Activated T-helper 9 cell treated with anti-CD3 and anti-CD28 coated beads, Interleukin-2, amount 50 U/mL, for 16 hours (primary cell): ENCODE measurements around the gene POLA2.
"Not testable (repeated sequence)": the region's sequence is repeated elsewhere in the genome, so short reads cannot be mapped to it uniquely, and the experiment has no call there.

Source experiments
- DNase-seq: peaks from one replicate; pipeline ENCODE4 v3.0.0-alpha.2; 2020; ENCODE audit warnings: low read depth

POLA2 gene, protein sequence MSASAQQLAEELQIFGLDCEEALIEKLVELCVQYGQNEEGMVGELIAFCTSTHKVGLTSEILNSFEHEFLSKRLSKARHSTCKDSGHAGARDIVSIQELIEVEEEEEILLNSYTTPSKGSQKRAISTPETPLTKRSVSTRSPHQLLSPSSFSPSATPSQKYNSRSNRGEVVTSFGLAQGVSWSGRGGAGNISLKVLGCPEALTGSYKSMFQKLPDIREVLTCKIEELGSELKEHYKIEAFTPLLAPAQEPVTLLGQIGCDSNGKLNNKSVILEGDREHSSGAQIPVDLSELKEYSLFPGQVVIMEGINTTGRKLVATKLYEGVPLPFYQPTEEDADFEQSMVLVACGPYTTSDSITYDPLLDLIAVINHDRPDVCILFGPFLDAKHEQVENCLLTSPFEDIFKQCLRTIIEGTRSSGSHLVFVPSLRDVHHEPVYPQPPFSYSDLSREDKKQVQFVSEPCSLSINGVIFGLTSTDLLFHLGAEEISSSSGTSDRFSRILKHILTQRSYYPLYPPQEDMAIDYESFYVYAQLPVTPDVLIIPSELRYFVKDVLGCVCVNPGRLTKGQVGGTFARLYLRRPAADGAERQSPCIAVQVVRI

DNA sequence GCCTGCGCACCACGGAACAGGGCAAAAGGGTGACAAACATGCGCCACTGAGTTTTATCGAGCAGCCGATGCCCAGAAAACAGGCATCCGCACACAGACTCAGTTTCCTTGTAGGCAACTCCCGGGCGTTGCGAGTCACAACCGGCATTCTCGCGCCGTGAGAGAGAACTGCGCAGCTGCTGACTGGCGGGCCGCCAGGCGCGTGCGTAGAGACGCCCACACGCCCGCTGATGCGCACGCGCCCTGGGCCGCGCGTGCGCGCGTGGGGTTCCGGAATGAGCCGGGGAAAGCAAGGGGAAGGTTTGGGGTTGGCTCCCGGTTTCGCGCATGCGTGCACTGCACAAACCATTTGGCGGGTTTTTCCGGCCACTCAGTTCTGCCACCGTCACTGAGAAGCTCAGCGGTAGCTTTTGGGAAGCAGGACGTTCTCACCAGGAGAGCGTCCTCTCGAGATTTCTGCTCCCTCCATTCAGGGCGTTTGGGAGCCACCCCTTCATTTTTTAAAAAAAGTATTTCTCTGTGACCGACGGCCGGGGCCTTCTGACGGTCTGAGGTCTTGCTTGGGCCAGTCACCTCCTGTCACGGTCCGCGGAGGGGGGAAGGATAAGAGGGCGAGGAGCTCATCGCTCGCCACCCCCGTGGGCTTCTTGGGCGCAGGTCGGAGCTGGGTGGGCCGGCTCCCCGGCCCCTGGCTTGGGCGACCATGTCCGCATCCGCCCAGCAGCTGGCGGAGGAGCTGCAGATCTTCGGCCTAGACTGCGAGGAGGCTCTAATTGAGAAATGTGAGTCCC is at the start of gene POLA2:
TSS of gene POLA2 (plus strand) at position 372 of the 790 bp plus-strand sequence. CDS start at position 703, 331 bp downstream.
- DNase-seq: peak; percentile 94

DNA sequence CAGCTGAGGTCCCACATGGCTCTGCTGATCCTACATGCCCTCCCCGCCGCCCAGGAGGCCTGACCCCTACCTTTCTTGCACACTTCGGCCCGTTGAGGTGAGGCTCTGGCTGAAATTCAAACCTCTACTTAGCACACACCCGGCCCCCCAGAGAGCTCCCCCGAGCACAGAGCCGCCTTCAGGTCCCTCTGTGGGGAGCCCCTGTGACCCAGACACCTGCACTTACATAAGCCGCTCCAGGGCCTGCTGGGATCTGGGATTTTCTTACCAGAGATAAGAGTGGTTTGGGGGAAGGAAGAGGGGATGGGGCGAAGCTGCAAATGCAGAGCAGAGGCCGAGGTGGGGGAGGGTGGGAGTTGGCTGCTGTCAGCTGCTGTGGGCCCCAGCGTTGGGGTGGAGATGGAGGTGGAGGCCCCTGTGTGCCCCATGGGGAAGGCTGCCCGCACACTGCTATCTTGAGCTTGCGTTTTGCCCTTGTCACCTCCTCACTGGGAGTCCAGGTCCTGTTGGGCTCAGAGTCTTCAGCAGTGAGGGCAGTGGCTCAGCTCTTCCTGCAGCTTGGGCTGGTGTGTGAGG is 49.4 kb upstream of the POLA2 start:
- DNase-seq: no peak

DNA sequence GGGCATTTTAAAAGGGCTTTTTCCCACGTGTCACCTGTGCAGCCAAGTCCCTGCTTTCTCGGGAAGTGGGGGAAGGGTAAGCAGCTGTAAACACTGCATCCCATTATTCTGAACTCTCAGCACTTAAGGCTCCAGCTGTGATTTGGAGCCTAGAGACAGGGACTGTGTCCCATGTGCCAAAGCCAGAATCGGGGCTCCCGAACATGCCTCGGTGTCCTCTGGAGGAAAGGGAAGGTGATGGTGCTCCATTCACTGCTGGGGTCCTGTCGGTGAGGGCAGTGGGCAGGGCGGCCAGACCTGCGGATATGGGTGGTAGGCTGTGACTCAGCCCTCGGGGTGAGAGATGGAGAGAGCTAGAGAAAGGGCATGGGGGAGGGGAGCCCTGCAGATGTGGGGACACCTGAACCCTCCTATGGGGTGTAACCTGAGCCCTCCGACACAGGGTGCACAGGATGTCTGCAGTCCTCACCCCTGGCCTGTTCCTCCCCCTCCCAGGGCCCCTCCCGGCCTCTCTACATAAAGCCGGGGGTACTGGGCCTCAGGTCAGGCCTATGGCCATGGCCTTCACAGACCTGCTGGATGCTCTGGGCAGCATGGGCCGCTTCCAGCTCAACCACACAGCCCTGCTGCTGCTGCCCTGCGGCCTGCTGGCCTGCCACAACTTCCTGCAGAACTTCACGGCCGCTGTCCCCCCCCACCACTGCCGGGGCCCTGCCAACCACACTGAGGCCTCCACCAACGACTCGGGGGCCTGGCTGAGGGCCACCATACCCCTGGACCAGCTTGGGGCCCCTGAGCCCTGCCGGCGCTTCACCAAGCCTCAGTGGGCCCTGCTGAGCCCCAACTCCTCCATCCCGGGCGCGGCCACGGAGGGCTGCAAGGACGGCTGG is 48.2 kb upstream of the POLA2 start:
- DNase-seq: no peak

DNA sequence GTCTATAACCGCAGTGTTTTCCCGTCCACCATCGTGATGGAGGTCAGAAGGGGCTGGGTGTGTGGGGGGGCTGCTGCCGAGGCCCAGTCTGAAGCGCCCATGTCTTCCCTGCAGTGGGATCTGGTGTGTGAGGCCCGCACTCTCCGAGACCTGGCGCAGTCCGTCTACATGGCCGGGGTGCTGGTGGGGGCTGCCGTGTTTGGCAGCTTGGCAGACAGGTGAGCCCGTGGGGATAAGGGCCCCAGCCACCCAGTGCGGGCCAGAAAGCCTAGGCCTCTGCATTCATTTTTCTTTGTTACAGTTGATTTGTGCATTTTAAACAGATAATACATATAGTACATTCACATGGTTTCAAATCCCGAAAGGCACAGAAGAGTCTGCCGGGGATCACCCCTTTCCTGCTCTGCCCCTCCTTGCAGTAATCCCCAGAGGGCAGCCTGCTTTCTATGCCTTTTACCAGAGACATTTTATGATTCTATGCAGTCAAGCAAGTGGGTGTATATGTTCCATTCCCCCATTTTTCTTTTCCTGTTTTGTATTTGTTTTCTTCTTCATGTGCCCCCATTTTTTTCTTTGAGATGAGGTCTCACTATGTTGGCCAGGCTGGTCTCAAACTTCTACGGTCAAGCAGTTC is 47.4 kb upstream of the POLA2 start:
- DNase-seq: no peak

DNA sequence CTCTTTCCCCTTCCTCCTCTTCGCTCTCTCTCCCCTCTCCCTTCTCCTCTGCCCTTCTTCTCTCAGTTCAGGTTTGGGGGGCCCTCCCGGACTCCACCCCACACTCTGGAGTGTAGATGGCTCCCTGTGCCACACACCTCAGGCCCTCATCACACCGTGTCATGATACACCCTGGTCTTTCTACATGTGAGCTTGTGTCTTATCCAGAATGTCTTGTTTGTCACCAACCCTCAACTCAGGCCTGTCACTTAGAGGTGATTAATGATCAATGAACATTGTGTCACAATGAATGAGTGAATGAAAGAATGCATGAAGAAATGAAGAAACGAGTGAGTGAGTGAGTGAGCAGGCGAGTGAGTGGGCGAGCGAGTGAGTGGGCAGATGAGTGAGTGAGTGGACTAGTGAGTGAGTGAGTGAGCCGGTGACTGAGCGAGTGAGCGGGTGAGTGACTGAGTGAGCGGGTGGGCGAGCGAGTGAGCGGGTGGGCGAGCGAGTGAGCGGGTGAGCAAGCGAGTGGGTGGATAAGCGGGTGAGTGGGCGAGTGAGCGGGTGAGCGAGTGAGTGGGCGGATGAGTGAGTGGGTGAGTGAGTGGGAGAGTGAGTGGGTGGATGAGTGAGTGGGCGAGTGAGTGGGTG is 46.2 kb upstream of the POLA2 start:
- DNase-seq: no peak

DNA sequence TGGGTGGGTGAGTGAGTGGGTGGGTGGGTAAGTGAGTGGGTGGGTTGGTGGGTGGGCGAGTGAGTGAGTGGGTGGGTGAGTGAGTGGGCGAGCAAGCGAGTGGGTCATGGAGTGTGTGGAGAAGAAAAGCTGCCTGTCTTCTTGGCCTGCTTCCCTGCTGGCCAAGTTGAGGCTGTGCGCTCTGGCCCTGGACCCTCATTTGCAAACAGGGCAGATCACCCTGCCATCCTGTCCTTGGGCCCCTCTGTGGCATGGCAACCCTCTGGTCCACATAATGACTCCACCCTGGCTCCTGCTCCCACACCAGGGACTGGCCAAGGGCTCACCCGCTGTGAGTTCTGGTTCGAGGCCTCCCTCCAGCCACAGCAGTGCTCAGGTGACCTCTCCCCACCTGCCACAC is 44.9 kb upstream of the POLA2 start:
- no peak for DNase-seq

DNA sequence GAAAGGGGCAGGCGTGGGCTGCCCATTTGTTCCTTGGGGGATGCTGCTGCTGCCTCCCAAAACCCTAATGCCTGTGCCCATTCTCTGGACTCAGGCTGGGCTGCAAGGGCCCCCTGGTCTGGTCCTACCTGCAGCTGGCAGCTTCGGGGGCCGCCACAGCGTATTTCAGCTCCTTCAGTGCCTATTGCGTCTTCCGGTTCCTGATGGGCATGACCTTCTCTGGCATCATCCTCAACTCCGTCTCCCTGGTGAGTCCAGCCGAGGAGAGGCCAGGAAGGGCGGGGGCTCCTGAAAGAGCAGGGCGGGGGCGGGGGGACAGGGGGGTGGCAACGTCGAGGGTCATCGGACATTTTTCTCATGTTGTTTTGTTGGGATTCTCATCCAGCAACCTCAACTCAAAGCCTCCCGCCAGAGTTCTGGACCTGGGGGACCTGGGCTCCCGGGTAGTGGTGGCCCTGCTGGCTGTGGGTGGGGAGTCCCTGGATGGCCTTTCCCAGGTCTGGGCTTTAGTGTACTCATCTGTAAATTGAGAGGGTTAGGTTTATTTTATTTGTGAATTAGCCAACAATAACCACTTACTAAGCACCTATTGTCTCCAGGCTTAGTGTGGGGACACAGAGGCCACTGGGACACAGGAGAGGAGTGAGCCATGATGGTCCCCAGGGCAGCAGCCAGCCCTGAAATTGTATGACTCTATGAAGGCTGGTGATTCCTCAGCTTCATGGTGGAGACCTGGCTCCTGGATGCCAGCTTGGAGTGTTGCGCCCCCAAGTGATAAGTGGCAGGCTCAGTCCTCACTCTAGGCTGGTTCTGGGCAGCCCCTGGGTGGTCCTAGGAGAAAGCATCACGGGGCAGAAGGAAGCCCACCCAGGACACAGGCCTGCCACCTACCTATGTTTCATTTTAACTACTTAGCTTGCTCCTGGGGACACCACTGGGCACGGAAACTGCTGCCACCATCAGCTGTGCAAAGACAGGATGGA is 44.0 kb upstream of the POLA2 start:
- no peak for DNase-seq

DNA sequence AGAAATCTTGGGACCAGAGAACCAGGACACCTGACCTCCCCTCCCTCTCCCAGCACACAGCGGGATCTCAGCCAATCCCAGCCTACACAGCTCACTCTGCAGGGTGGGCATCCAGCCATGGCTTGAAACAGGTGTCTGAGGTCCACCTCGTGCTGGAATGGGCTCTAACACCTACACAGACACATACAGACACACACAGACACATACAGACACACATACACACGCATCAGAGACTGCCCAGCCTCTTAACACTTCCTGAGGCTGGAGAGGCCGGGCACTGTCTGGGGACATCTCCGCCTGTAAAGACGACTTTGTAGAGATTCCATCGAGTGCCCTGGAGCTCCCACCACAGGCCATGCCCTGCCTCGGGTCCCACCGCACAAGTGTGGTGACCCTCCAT is 43.3 kb upstream of the POLA2 start:
- DNase-seq: no peak

DNA sequence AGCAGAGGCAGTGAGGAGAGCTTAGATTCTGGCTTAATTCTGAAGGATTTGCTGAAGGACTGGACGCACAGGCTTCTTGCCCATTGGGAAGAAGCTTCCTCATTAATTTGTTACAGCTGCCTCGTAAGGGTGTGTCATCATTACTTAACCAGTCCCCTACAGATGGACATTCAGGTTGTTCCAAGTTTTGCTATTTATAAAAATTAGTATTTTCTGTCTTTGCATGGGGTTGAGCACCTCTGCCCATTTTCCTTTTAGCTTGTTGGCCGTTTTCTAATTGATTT is 41.9 kb upstream of the POLA2 start:
- DNase-seq: no peak

DNA sequence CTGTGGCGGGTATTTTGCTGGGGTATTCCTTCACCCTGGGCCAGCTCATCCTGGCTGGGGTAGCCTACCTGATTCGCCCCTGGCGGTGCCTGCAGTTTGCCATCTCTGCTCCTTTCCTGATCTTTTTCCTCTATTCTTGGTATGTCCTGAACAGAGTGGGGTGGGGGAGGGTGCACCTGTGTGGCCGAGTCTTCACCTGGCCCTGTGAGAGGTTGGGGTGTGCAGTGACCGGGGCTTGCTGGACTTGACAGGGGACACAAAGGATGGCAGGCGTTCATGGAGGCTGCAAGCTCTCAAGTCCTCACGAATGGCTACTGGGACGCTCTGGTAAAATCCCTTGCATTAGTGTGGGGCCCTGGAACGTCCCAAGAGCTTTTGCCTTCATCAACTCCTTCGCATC is 40.7 kb upstream of the POLA2 start:
- DNase-seq: no peak

DNA sequence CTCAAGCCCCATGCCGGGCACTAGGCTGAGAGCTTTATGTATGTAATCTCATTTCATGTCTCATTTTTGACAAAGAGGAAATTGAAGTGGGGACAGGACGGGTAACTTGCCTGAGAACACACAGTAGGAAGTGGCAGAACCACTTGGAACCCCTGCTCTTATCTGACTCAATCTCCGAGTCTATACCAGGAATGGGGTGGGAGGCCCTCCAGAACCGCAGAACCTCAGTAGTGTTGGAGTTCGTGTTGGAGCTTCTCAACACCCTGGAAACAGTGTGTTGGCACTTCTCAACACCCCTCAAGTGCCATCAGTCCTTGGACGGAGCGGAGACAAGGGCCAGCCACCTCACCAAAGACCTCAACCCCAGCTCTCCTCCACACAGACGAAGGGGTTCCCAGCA is 38.8 kb upstream of the POLA2 start:
- DNase-seq: no peak

DNA sequence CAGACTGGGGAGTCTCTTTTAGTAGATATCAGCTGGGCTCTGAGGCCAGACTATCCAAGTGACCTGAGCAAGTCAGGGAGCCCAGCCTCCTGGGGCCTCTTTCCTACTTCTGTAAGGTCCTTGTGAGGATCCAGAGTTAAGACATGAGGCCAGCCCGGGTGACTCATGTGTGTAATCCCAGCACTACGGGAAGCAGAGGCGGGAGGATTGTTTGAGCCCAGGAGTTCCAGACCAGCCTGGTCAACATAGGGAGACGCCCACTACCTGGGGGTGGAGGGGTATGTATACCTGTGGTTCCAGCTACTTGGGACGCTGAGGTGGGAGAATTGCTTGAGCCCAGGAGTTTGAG is 36.9 kb upstream of the POLA2 start:
- no peak for DNase-seq

DNA sequence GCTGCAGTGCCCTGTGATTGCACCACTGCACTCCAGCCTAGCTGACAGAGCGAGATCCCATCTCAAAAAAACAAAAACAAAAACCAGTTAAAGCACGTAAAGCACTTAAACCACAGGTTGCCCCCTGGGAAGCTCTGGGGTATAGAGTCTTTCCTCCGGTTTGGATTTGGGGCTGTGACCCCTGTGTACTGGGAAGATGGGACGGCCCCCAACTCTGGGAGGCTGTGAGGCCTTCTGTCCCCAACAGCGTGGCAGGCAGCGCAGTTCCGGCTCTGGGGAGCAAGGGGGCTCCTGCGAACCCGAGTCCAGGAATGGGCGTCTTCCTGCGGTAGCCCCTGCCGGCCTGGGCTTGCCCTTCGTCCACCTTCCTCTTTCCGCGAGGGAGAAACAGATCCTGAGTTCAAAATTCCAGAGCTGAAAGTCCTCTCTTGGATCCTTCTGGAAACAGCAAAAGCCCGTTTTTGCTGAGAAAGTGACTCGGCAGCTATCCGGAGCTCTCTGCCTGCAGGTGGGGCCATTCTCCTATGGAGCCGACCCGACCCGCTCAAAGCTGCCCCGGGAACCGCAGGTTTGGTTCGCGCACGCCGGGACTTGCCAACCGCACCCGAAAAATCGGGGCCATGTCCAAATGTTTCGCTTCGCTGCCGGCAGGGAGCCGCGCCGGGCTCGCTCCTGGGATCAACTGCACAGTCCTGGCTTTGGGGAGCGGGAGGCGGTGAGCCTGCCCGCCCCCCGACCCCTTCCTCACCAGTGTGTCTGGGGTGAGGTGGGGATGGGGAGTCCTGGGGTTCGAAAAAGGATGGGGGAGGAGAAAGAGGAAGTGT is 36.3 kb upstream of the POLA2 start:
- DNase-seq: peak; percentile 31

DNA sequence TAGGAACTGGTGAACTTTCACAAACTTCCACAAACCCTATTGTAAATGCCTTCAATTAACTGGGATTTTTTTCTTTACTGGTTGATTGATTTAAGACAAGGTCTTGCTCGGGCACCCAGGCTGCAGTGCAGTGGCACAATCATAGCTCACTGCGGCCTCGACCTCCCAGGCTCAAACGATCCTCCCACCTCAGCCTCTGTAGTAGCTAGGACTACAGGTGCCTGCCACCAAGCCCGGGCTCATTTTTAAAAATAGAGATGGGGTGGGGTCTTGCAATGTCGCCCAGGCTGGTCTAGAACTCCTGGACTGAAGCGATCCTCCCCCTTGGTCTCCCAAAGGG is 35.7 kb upstream of the POLA2 start:
- no peak for DNase-seq

DNA sequence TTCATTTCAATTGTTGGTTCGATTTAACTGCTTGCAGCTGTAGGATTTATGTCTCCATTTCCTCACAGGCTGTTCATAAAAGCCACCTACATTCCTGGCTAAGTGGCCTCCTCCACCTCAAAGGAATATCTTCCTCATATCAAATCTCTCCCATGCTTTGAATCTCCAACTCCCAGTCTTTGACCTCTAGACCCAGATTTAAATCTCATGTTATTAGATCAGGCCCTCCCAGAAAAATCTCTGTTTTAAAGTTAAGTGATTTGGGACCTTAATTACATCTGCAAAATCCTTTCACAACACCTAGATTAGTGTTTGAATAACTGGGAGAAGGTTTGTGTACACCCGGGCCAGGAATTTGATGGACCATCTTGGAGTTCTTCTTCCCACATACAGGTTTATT is 33.9 kb upstream of the POLA2 start:
- DNase-seq: no peak

DNA sequence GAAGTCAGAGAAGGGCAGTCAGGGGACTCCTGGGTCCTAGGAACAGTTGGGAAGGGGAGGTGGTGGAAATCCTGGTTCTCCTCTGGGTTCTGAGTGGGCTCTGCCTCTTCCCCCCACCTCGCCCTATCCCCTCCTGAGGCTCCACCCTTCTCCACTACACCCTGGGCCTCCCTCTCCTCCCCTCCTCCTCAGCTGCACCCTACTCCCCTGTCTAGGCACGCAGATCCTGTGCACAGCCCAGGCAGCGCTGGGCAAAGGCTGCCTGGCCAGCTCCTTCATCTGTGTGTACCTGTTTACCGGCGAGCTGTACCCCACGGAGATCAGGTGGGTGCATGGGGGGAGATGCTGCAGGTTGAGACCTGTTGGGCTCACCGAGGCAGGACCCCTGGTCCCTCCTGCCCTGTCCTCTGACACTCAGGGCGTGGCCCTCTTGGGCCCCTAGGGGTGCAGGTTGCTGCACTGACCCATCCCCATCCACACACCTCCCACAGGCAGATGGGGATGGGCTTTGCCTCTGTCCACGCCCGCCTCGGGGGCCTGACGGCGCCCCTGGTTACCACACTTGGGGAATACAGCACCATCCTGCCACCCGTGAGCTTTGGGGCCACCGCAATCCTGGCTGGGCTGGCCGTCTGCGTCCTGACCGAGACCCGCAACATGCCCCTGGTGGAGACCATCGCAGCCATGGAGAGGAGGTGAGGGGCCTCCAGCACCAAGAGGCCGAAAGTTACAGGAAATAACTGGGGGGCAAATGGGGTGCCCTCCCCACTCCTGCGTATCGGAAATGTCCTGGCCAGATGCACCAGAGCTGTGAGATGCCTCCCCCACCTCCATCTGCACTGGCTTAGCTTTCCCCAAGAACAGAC is 25.3 kb upstream of the POLA2 start:
- DNase-seq: no peak

DNA sequence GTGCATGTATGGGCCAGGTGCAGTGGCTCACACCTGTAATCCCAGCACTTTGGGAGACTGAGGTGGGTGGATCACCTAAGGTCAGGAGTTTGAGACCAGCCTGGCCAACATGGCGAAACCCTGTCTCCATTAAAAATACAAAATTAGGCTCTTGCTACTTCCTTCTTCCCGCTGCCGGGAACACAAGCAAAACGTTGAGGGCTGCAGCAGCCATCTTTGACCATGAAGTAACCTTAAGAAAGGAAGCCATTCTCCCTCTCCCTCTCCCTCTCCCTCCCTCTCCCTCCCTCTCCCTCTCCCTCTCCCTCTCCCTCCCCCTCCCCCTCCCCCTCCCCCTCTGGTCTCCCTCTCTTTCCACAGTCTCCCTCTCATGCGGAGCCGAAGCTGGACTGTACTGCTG is 23.5 kb upstream of the POLA2 start:
- not testable (repeated sequence) for DNase-seq

DNA sequence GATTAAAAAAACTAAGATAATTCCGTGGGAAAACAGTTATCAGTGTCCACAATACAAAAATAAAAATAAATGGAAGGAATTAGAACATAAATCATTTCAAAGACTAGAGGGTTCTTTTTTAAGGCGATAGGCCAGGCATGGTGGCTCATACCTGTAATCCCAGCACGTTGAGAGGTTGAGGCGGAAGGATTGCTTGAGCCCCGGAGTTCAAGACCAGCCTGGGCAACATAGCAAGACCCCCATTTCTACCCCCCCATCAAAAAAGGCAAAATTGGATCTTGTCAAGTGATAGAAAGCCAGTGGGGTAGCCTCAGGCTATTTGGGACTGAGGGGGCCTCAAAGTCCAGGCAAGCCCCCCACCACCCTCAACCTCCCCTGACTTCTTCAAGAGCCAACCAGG is 20.6 kb upstream of the POLA2 start:
- no peak for DNase-seq
